ENCODE data around the gene GOT1.

- no peak for TF ChIP-seq CTCF (IDR thresholded peaks at IDR 0.05)
- no peak for TF ChIP-seq POLR2A (IDR thresholded peaks at IDR 0.05)
- TF ChIP-seq EP300 (IDR thresholded peaks at IDR 0.05), result no peak
These were observed 72.3 kb downstream of the GOT1 start for GRCh38 chr10:99358101-99358500.

Measured in tibial nerve (tissue), 4 donors.